Posterior vena cava (tissue), 2 donors: Measurements from ENCODE around the gene MTCL1. TPM values are rescaled to one million over a fixed set of nuclear protein-coding genes. Genes with fewer than 3 reads are reported as not detected.

Experiments
- DNase-seq: peaks from one replicate; pipeline ENCODE4 v3.0.0-alpha.2; 2020; ENCODE audit warnings: low spot score
- intact Hi-C, 2 donors: fragments of 100-400 bp; cut with DNase I; formaldehyde crosslinking; loops; one replicate each; pipeline versions ENCODE4 v1.14.1 to v1.14.2; 2022 to 2023
- total RNA-seq, 2 donors: library from RNA; stranded (reverse); fragmentation: NEBNext Ultra II Directional; extraction: Animal tissue kit (Norgen Biotek cat#: 25700); gene quantifications; one replicate each; pipeline ENCODE4 v1.2.1, GENCODE V29; 2021
- donor health status: DM: yes; HTN: yes; CAD: no.
- donor health status: DM: yes; HTN: yes; CAD: no.

Gene MTCL1
- total RNA-seq, 2 donors from 2014 or later, result 7.4 to 17.2 TPM

GRCh38 chr18:8799001-8799400 lies 93.6 kb downstream of the MTCL1 start:
- intact Hi-C loops, result loop anchor here in 1 of 2 donors (10.0 kb wide), 1 partner anchor 94 kb away; the partner anchor contains the start of gene MTCL1
- no peak for DNase-seq

DNA sequence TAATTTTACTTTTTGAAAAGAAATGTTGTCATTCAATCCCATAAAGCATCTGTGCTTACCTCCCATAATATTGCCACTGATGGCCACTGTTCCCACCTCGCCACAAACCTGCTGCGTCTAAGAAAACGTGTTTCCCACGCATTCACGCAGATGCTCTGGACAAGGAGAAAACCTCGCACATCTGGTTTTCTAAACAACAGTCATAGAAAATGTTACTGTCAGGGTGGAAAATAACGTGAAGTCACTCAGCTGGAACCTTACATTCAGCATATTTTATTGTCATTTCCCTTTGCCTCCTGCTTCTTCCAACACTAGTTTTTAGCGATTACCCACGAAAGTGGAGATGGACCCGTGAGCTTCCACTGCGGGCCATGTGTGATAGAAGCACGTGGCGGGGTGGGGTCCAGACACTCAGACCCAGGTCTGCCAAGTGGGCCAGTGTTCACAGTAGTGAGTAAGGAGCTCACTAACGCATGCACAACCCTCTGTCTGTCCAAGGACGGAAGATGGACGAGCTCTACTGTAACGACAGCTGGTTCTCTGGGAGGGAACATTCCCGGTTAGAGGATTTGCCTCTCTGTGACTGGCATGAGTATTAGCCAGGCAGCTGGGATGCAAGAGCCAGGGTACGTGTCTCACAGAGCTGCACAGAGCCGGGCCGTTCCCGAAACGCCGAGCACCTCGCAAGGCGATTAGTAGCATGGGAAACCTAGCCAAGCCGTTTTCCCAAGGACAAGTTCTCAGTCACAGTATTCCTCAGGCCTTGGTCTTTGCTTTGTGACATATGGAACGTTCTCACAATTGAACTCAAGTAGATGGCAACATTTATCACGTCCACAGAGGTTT lies 94.5 kb downstream of the MTCL1 start:
- intact Hi-C loops, result loop anchor here in 1 of 2 donors (10.0 kb wide), 1 partner anchor 95 kb away; the partner anchor contains the start of gene MTCL1
- DNase-seq, result no peak

- intact Hi-C loops, result no loop called here
- no peak for DNase-seq
Observed at GRCh38 chr18:8800445-8800844, 95.1 kb downstream of the MTCL1 start.

GRCh38 chr18:8800876-8801262 lies 95.5 kb downstream of the MTCL1 start:
- intact Hi-C loops, result no loop called here
- no peak for DNase-seq

DNA sequence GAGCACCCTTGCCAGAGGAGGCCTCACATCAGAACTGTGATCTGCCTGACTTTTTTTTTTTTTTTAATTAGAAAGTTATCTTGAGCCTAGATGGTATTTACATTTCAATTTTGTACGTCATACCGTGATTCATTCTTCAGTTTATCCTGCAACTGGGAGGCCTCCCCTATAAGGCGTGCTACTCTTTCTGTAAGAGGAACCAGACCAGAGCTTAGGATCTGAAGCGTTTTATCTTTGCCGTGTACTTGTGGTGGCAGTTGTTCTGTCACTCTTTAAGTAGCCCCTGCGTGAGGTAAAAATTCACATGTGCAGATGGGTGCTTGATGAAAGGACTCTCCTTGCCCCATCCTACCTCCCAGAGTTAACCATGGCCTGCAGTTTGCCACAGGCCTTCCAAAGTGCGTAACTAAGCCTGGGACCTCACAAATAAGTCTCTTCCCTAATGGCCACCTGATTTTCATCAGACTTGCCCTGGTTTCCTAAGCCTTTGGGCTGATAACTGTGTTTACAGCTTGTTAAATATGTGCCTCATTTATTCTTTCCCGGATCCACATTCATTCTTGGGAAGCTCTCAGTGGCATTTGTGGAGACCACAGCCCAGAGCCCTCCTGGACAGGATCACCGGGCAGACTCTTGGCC lies 96.0 kb downstream of the MTCL1 start:
- DNase-seq, result no peak
- intact Hi-C loops, result no loop called here

DNA sequence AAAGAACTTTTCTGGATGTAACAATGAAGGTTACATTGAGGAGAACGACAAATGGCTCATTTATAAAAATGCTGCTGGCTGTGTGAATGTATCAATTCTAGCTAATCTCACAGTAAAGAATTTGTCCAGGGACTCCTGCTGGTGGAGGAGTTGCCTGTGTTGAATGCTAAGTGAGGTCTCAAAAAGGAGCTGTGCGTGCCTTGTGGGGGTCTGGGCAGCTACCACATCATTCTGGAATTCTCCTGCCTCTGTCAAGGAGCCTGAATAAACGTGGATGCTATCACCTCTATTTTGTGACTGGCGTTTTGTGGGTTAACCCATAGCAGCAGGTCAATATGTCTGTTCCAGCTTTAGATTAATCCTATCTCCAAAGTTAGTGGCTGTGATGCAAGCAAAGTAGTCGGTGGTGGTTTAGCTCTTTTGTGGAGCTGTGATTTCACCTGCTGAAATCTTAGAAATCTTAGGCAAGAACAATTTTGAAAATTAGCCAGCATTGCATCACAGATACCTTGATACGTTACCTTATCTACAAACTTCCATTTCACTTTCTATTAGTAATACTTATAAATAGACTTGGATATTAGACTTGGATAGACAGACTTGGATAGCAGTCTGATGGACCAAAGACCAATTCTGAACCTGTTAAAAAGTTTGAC lies 96.8 kb downstream of the MTCL1 start:
- intact Hi-C loops, result no loop called here
- DNase-seq, result no peak

- DNase-seq, result no peak
- intact Hi-C loops, result no loop called here
Observed at GRCh38 chr18:8803063-8803795, 97.9 kb downstream of the MTCL1 start.

- DNase-seq, result no peak
- intact Hi-C loops, result no loop called here
Observed at GRCh38 chr18:8803957-8804356, 98.6 kb downstream of the MTCL1 start.

- no peak for DNase-seq
- intact Hi-C loops, result no loop called here
Observed at GRCh38 chr18:8805552-8805951, 100.2 kb downstream of the MTCL1 start.

DNA sequence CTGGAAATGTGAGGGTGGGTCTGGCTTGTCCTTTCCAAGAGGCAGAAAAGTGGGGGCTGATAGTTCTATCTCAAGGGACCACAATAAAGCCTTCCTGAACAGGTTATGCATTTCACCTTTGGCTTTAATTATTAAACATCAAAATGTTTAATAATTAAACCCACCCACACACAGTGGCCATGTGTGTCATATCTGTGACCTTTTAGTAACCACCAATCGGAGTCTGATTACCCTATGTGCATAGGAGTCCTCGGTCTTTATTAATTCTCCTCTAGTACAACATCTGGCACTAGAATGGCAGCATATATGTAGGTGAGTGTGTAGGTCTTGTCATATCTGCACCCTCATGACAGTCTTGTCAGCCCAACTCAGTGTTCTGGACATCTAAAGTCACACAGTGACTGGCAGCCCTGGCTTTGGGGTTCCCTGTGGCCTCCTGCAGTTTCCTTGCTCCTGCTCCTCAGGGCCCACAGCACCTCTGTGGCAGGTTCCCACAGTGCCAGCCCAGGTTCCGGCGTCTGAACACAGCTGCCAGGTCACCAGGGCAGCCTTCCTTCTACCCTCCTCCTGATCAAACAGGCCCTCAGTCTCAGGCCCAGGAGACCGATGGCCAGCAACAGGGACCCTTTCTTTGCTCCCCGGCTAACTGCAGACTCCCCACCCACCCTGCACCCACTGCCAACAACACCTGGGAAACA lies 100.9 kb downstream of the MTCL1 start:
- intact Hi-C loops, result no loop called here
- DNase-seq, result no peak

GRCh38 chr18:8806798-8807487 lies 101.6 kb downstream of the MTCL1 start:
- DNase-seq, result no peak
- intact Hi-C loops, result no loop called here

DNA sequence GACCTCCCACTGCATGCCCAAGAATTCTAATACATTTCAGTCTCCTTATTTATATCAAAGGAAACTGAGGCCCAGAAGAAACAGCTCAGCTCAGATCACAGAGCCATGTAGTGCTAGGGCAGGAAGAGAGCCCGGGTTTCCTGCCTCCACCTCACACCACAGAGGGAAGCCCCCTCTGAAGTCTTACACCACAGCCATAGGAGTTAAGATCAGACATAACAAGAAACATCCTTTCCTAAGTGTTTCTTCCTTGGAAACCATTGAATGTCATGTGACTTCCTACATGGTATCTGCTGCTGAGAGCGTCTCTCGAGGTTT lies 102.1 kb downstream of the MTCL1 start:
- no peak for DNase-seq
- intact Hi-C loops, result no loop called here

GRCh38 chr18:8808001-8808400 lies 102.6 kb downstream of the MTCL1 start:
- DNase-seq, result no peak
- intact Hi-C loops, result no loop called here

DNA sequence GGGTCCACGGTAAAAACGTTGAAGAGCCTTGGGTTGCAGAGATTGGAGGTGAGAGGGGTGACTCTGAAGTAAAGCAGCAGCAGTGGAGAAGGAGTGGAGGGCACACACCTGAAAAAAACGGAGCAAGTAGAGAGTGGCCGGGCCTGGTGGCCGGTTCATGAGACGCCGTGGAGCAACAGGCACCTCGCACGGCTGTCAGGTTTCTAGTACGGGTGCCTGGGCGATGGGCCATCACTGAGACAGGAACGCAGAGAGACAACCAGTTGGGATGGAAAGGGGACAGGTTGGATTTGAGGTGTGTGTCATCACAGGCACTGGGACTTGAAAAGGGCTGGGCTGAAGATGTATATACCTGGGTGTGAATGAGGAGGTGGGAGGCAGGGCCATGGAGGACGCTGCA lies 104.2 kb downstream of the MTCL1 start:
- intact Hi-C loops, result no loop called here
- DNase-seq, result no peak

GRCh38 chr18:8810157-8810556 lies 104.8 kb downstream of the MTCL1 start:
- DNase-seq, result no peak
- intact Hi-C loops, result no loop called here

- intact Hi-C loops, result no loop called here
Observed at GRCh38 chr18:8811115-8811514, 105.8 kb downstream of the MTCL1 start.

DNA sequence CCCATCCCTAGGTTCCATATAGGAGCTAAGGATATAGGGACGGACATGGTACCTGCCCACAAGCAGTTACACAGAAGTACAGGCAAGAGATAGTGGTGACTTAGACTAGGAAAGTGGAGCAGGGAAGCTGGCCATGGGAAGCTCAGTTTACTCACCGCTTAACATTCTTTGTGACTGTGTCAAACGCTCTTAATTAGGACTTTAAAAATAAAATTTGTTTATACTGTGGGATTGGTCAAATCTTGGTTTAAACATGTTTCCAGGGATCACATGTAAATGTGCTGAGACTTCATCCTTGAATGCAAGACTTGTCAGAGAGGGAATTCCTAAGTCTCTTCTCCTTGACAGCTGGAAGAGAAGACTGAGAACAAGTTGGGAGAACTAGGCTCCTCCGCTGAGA lies 107.3 kb downstream of the MTCL1 start:
- intact Hi-C loops, result no loop called here
- no peak for DNase-seq

More at GRCh38 chr18:8811115-8811514, 105.8 kb downstream of the MTCL1 start:
- DNase-seq, result no peak

DNA sequence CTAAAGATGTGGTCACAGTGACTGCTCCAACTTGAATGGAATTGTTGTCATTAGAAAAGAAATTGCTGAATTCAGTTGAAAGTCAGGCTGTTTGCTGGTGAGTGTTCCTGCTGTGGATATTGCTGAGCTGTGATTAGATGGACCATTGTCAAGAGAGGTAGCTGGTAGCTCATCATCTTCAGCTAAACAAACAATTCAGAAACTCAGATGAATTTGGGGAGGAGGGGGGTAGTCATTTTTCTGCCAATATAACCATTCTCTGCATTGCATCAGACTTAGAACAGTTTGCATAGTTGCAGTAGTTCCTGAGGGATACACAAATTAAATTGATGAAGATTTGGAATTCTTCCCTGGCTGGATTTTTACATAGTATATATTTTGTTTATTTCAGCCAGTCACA lies 108.3 kb downstream of the MTCL1 start:
- no peak for DNase-seq
- intact Hi-C loops, result no loop called here

DNA sequence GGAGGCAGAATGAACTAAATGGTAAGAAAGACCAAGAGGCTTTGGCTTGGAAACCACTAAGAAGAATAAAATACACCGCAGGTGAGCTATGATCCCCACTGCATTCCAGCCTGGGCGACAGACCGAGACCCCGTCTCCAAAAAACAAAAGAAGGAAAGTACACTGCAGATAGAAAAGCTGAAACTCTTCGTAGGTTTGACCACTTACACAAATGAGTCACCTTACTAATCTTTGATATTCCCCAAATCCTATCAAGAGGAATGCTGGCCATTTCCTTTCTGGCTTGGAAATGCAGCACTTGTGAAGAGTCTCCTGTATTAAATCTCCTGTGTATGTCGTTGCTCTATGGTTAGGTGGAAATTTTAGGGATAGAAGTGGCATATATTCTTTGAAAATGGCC lies 108.8 kb downstream of the MTCL1 start:
- no peak for DNase-seq
- intact Hi-C loops, result no loop called here
